22Rv1 (cell line): ENCODE results near the gene FOXJ2.
"Not testable (repeated sequence)": the region's sequence is repeated elsewhere in the genome, so short reads cannot be mapped to it uniquely, and the experiment has no call there.

ENCODE experiments used
- H3K27ac ChIP-seq: fragments of 450-650 bp; 2 replicates; pipeline ENCODE4 v1.5.1; 2017
- ZFX ChIP-seq: fragments of 450-650 bp; IDR thresholded peaks from 2 replicates; pipeline ENCODE4 v1.6.1; 2017; ENCODE audit warnings: antibody characterized with exemption, borderline replicate concordance
- TF ChIP-seq, protein P1 (sequence below): fragments of 450-650 bp; IDR thresholded peaks from 2 replicates; pipeline ENCODE4 v1.5.1; 2017; ENCODE audit warnings: mild to moderate bottlenecking

The FOXJ2 gene

GRCh38 chr12:8088574-8088973, 56.1 kb downstream of the FOXJ2 start:
- TF ChIP-seq, protein P1, sequence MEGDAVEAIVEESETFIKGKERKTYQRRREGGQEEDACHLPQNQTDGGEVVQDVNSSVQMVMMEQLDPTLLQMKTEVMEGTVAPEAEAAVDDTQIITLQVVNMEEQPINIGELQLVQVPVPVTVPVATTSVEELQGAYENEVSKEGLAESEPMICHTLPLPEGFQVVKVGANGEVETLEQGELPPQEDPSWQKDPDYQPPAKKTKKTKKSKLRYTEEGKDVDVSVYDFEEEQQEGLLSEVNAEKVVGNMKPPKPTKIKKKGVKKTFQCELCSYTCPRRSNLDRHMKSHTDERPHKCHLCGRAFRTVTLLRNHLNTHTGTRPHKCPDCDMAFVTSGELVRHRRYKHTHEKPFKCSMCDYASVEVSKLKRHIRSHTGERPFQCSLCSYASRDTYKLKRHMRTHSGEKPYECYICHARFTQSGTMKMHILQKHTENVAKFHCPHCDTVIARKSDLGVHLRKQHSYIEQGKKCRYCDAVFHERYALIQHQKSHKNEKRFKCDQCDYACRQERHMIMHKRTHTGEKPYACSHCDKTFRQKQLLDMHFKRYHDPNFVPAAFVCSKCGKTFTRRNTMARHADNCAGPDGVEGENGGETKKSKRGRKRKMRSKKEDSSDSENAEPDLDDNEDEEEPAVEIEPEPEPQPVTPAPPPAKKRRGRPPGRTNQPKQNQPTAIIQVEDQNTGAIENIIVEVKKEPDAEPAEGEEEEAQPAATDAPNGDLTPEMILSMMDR, result no peak
- no peak for TF ChIP-seq ZFX
- no peak overlapping the region for H3K27ac ChIP-seq

DNA sequence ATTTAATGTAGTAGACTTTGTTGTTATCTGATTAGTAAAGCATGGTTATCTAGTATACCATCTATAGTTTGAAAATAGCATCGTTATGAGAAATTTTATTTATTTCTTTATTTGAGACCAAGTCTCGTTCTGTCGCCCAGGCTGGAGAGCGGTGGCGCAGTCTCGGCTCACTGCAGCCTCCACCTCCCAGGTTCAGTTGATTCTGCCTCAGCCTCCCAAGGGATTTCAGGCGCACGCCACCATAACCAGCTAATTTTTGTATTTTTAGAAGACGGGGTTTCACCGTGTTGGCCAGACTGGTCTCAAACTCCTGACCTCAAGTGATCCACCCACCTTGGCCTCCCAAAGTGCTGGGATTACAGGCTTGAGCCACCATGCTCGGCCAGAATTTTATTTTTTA, 56.8 kb downstream of the FOXJ2 start:
- not testable (repeated sequence) for H3K27ac ChIP-seq

DNA sequence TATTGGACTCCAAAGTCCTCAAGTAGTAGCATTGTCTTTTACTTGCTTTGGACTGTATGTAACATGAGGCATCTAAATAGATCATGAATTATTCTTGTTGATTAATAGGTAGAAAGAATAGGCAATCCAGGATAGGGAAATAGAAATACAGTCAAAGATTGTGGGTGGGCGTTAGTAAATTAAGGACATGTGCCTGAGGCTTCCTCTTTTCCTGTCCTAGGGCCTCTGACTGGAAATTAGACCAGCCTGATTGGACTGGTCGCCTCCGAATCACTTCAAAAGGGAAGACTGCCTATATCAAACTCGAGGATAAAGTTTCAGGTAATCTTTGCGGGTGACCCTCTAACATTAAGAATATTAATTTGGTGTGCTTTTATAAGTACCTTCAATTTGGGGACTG, 57.2 kb downstream of the FOXJ2 start:
- no peak overlapping the region for H3K27ac ChIP-seq
- TF ChIP-seq ZFX, result no peak
- TF ChIP-seq, protein P1, result no peak

GRCh38 chr12:8093291-8093690, 60.8 kb downstream of the FOXJ2 start:
- TF ChIP-seq, protein P1, result no peak
- TF ChIP-seq ZFX, result no peak
- H3K27ac ChIP-seq, result no peak overlapping the region

GRCh38 chr12:8096281-8096915, 63.9 kb downstream of the FOXJ2 start:
- H3K27ac ChIP-seq, result no peak overlapping the region
- no peak for TF ChIP-seq ZFX
- TF ChIP-seq, protein P1, result no peak

GRCh38 chr12:8099235-8099634, 66.7 kb downstream of the FOXJ2 start:
- no peak overlapping the region for H3K27ac ChIP-seq
- no peak for TF ChIP-seq ZFX
- TF ChIP-seq, protein P1, result no peak
